Vagina (tissue), 2 donors: ENCODE data around the gene MT1F. TPM values are rescaled to one million over a fixed set of nuclear protein-coding genes. Genes with fewer than 3 reads are reported as not detected.

Experiments
- DNase-seq, 2 donors: peaks; one replicate each; pipeline ENCODE4 v3.0.0-alpha.2; 2017; ENCODE audit errors: extremely low spot score in 2 of 2
- H3K27ac ChIP-seq: fragments of 200-600 bp; sonication (generic); one replicate; pipeline ENCODE4 v1.5.1; 2019
- H3K27me3 ChIP-seq: fragments of 200-600 bp; sonication (generic); one replicate; pipeline ENCODE4 v1.5.1; 2019
- H3K36me3 ChIP-seq, 2 donors: fragments of 200-600 bp; sonication (generic); one replicate each; pipeline ENCODE4 v1.5.1; 2017 to 2019
- H3K4me1 ChIP-seq: fragments of 200-600 bp; sonication (generic); one replicate; pipeline ENCODE4 v1.5.1; 2019
- H3K4me3 ChIP-seq, 2 donors: fragments of 200-600 bp; sonication (generic); 1 replicate in 1 of 2; 2 replicates in 1 of 2; pipeline ENCODE4 v1.5.1; 2016 to 2019
- H3K9me3 ChIP-seq: fragments of 200-600 bp; sonication (generic); one replicate; pipeline ENCODE4 v1.5.1; 2019
- CTCF ChIP-seq, 3 experiments: fragments of 450-650 bp in 2 of 3; fragments of 200-600 bp in 1 of 3; sonication (generic) in 1 of 3; IDR thresholded peaks; one replicate each; pipeline ENCODE4 v1.5.1; 2017 to 2019; ENCODE audit warnings: antibody characterized with exemption in 3 of 3, mild to moderate bottlenecking in 2 of 3, moderate library complexity in 2 of 3
- POLR2A ChIP-seq, 2 donors: fragments of 450-650 bp; IDR thresholded peaks; one replicate each; pipeline ENCODE4 v1.6.1; 2017; ENCODE audit warnings: antibody characterized with exemption in 2 of 2, mild to moderate bottlenecking in 2 of 2, moderate library complexity in 2 of 2
- POLR2AphosphoS5 ChIP-seq, 2 donors: sonication (generic); formaldehyde crosslinking; IDR thresholded peaks; one replicate each; pipeline ENCODE4 v1.9.0; 2017; ENCODE audit warnings: antibody characterized with exemption in 2 of 2, mild to moderate bottlenecking in 2 of 2, low read depth in 1 of 2; ENCODE audit not compliant: insufficient read depth in 1 of 2
- intact Hi-C: fragments of 100-400 bp; cut with DNase I; formaldehyde crosslinking; loops from one replicate; pipeline ENCODE4 v1.15.1; 2023
- total RNA-seq: library from RNA; depleted of rRNA; stranded (reverse); fragments of >200 nt; gene quantifications from one replicate; pipeline ENCODE4 v1.2.3, GENCODE V29; 2016

The MT1F gene
- 16.0 TPM for total RNA-seq

- Histone ChIP-seq H3K36me3 (no peaks in the 10 kb centered on the region), H3K27me3 (no peaks in the 10 kb centered on the region), H3K4me3 (peak within 1 kb of the TSS; percentile 52 to 62), H3K4me1 (peaks cover 22% of the 10 kb centered on the region), H3K27ac (peak within 1 kb of the TSS; percentile 57), H3K9me3 (no peaks in the 10 kb centered on the region)
- intact Hi-C loops, result no loop called here
- TF ChIP-seq POLR2AphosphoS5 (IDR thresholded peaks at IDR 0.05; ENCODE audit: insufficient read depth in 1 of 2, low read depth in 1 of 2) (peak in 1 of 2 donors; percentile 57), POLR2A (IDR thresholded peaks at IDR 0.05) (no peak)
- peak in 1 of 2 donors; percentile 92 for DNase-seq
Observed at GRCh38 chr16:56657555-56658326, at the start of gene MT1F. Gene MT1F, plus strand, starts transcription at chr16:56657959. Its CDS starts 100 bp downstream, at chr16:56658059.

- Histone ChIP-seq H3K4me3 (peak within 1 kb of the TSS; percentile 63 to 67), H3K9me3 (no peaks in the 10 kb centered on the region), H3K4me1 (peaks cover 51% of the 10 kb centered on the region), H3K36me3 (no peaks in the 10 kb centered on the region), H3K27ac (peak within 1 kb of the TSS; percentile 83), H3K27me3 (no peaks in the 10 kb centered on the region)
- peak in 1 of 2 donors; percentile 97 for DNase-seq
- TF ChIP-seq POLR2A (IDR thresholded peaks at IDR 0.05) (peak in 1 of 2 donors; percentile 91), CTCF (IDR thresholded peaks at IDR 0.05) (no peak), POLR2AphosphoS5 (IDR thresholded peaks at IDR 0.05; ENCODE audit: insufficient read depth in 1 of 2, low read depth in 1 of 2) (peak; percentile 76 to 96)
- intact Hi-C loops, result loop anchor here (2.0 kb wide), 1 partner anchor 25 kb away; the partner anchor contains the start of gene MT1M
Observed at GRCh38 chr16:56608043-56608875, 49.5 kb upstream of the MT1F start, which contains the start of gene MT2A. Gene MT2A, plus strand, starts transcription at chr16:56608584. Its CDS starts 72 bp downstream, at chr16:56608656.

- DNase-seq, result no peak
- Histone ChIP-seq H3K27ac (peak overlapping the region; percentile 83), H3K9me3 (no peaks in the 10 kb centered on the region), H3K36me3 (no peaks in the 10 kb centered on the region), H3K4me3 (peak overlapping the region; percentile 63 to 67), H3K27me3 (no peaks in the 10 kb centered on the region), H3K4me1 (peaks cover 51% of the 10 kb centered on the region)
- intact Hi-C loops, result loop anchor here (2.0 kb wide), 1 partner anchor 24 kb away; the partner anchor contains the start of gene MT1M
- no peak for TF ChIP-seq POLR2A (IDR thresholded peaks at IDR 0.05)
- no peak for TF ChIP-seq POLR2AphosphoS5 (IDR thresholded peaks at IDR 0.05; ENCODE audit: insufficient read depth in 1 of 2, low read depth in 1 of 2)
- no peak for TF ChIP-seq CTCF (IDR thresholded peaks at IDR 0.05)
Observed at GRCh38 chr16:56608876-56609462, 48.8 kb upstream of the MT1F start.

GRCh38 chr16:56609463-56609921, 48.3 kb upstream of the MT1F start:
- H3K4me1 ChIP-seq, result peaks cover 51% of the 10 kb centered on the region
- H3K36me3 ChIP-seq, result no peaks in the 10 kb centered on the region
- no peaks in the 10 kb centered on the region for H3K9me3 ChIP-seq
- peak in 1 of 3 experiments; percentile 27 for TF ChIP-seq CTCF (IDR thresholded peaks at IDR 0.05)
- no peak for TF ChIP-seq POLR2AphosphoS5 (IDR thresholded peaks at IDR 0.05; ENCODE audit: insufficient read depth in 1 of 2, low read depth in 1 of 2)
- intact Hi-C loops, result loop anchor here (2.0 kb wide), 1 partner anchor 23 kb away; the partner anchor contains the start of gene MT1M
- peak overlapping the region; percentile 83 for H3K27ac ChIP-seq
- DNase-seq, result no peak
- peak overlapping the region; percentile 63 to 67 for H3K4me3 ChIP-seq
- no peaks in the 10 kb centered on the region for H3K27me3 ChIP-seq
